Embryonic facial prominence (tissue), 1 donor: ENCODE data around the gene CD247.

Source experiments
- DNase-seq: peaks from one replicate; pipeline ENCODE4 v3.0.0-alpha.2; 2016; ENCODE audit errors: extremely low spot score

The CD247 gene

DNA sequence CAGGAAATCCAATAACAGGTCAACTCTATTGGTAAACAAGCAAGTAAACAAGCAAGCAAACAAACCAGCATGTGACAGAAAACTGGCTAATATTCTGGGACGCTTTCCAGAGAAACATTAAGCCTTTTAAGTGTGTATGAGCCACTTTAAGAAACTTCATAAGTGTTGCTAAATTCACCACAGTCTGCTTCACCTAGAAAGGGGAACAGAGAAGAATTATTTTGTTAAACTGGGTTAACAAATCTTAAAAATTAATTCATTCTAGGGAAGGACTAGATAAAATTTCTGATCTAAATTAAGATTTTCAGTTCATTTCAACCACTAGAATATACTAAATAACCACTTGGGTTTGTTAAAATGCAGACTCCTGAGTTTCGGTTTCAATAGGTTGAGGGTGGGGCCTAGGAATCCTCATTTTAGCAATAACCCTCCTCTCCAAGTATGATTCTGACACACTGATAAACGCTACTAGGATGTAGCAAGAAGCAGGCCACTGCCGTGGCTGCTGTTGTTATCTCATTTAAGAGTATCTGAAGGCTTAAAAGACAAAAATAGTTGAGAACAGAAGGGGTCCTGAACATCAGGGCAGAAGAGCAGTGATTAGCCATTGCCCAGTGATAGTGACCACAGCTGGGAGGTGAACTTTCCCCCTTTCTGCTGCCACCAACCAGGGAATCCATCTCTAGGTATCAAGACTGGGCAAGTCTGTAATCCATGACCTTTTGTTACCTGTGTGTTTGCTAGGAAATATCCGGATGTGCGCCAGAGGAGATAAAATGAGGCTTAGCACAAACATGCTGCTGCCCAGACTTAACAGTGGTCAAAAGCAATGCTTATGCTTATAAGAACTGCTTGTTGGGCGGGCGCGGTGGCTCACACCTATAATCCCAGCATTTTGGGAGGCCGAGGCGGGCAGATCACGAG is 24.0 kb upstream of the CD247 start:
- no peak for DNase-seq

DNA sequence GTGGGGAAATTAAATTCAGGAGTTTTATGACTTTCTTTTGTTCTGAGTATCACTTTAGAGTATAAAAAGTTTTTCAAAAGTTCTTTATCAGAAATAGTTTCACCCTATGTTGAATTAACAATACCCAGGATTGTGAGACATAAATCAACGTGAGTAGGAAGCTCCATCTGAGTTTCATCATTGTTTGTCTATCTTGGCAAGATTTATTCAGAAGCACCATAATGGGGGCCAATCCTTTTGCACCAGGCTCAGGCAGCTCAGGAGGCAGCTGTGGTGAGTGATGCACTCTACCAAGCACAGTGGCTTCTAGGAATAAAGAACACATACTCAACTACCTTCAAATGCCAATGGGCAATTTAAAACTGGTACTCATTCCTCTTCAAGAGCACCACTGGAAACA is 23.3 kb upstream of the CD247 start:
- no peak for DNase-seq

DNA sequence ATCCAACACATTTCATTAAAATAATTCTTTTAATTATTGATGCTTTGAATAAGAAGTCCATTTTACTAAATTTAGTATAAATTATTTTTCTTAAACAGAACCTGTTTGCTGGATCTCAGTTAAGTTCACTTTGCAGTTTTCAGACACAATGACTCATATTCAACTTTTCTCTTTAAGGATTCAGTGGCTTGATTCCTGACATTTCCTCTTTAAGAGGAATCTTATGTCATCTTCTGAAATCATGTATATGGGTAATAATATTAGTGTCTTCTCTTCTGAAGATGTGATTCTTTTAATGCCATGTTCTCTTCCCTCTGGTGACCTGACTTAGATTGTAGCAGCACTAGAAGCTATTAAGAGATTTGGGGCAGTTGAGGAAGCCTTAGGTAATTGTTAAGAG is 22.7 kb upstream of the CD247 start:
- DNase-seq = no peak

DNA sequence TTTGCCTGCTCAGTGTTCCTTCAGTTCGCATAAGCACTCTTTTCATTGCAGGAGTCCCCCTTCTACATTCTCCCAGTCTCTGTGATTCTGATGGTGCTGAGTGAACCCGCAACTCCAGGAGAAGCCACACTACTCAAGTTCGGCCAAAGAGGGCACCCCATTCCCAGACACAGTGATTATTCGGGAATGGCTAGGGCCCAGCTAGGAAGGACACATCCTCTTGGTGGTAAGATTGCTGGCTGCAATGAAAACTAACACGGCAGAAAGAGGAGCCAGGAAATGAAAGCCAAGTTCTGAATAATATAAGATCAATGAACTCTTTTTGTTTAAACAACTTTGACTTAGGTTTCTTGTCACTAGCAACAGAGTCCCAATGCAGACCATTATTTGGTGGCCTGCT is 20.3 kb upstream of the CD247 start:
- no peak for DNase-seq

DNA sequence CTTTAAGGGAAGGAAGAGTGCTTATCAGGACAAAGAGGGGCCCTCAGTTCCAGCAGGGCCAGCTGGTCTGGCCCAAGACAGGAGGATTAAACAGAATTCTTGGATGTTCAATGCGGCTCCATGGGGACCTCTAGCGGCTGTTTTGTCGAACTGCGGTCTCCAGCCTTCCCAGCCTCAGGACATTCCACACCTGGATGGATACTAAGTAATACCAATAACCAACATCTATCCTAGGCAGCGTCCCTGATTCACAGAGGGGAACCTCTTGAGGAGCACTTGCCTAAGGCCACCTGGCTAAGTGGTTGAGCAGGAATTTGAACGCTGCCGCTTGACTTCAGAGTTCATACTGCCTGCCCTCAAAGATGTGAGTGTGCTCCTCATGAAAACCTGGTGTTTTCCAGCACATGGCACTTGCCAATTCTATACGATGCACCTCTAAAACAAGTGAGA is 15.5 kb upstream of the CD247 start:
- peak; percentile 54 for DNase-seq

DNA sequence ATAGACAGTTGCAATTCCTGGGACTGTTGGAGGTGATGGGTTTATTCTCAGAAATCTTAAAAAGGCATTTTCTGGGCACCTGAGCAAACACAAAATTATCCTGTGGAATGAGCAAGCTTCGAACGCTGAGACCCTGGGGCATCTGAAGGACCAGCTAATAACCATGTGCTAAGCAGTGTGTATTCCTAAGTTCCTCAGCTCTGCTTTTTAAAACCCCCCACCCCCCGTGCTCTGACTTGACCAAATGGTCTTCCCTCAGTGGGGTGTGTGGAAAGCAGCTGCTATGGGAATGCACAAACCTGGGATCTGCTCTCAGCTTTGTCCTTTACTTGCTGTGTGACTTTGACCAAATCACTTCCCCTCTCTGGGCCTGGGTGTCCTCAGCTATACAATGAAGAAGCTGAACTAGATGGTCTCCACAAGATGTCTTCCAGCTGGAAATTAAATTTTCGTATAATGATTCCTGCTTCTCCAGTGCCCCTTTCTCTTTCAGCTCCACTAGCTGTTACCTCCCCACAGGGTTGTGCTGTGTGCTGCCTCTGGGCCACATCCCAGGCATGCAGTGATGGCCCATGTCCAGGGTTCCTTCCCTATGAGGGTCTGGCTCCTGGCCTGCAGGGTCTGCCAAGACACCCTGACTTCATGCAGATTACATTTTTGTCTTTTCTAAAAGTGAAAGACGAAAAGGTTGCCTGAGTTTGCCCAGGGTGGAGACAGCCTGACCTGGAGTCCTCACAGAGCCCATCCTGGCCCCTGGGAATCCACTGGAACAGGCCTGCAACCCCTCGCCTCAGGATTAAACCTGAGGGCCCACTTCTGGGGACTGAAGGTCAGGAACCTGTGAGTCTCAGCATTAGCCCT is 14.9 kb upstream of the CD247 start:
- no peak for DNase-seq

DNA sequence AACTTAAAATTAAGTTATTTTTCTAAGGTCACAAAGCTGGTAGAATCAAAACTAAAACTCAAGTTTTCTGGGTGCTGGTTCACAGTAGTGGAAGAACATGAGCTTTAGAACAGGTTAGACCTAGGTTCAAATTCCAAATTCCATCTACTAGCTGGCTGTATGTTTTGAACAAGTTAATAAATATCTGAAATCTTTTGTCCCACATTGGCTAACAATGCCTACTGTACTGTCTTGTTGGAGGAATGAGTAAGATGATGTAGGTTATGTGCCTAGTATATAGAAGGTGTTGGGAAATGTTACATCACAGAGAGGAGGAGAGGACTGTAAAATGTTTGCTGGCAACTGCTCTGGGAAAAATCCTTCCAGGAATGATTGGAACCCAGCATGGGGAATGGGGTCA is 14.0 kb upstream of the CD247 start:
- DNase-seq = no peak

DNA sequence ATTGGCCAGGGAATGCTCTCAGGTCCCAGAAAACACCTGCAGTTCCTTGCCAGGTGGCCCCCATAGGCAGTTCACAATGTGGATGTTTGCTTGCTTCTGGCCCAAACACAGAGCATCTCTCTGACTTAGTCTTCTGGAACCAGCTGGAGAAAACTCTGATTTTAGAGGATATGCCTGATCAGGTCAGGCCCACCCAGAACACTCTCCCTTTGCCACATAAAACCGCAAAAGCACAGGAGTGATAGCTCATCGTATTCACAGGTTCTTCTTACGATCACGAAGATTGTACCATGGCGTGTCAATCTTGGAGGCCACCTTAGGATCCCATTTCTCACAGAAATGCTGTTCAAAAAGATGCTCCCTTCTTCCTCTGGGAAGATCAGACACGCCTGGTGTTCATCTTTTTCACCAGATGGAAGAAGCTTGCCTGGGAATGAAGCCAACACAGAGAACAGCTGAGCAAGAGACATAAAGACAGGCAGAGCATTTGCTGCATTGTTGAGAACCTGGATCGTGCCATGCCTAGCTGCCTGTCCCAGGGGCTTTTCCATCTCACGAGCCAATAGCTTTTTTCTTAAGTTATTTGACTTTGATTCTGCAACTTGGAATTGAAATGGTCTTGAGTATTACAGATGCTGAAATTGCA is 11.6 kb upstream of the CD247 start:
- DNase-seq = no peak

DNA sequence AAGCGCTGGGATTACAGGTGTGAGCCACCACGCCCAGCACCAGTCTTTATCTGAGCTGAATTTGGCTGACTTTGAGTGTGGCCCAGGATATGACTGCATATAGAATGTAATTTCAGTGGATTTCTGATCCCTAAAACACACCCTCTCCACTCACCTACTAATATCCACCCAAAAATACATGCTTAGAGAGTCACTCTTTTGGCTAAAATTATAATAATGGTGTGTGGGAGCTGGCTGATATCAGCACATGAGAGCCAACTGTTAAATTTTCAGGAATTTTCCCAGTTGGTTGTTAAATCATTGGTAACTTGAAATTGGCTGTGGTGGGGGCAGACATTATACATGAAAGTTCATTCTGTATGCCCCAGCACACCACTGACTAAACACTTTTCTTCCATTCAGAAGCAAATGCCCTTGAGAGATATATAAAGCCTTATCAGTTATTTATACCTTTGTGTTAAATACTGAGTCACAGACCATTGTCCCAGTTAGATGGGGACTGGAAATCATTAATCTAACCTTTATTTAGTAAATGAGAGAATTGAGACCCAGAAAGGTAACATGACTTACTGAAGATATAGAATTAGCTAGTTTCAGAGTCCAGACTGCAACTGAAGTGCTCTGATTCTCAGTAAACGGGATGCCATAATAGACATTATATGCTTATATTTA is 9.9 kb upstream of the CD247 start:
- DNase-seq = no peak

DNA sequence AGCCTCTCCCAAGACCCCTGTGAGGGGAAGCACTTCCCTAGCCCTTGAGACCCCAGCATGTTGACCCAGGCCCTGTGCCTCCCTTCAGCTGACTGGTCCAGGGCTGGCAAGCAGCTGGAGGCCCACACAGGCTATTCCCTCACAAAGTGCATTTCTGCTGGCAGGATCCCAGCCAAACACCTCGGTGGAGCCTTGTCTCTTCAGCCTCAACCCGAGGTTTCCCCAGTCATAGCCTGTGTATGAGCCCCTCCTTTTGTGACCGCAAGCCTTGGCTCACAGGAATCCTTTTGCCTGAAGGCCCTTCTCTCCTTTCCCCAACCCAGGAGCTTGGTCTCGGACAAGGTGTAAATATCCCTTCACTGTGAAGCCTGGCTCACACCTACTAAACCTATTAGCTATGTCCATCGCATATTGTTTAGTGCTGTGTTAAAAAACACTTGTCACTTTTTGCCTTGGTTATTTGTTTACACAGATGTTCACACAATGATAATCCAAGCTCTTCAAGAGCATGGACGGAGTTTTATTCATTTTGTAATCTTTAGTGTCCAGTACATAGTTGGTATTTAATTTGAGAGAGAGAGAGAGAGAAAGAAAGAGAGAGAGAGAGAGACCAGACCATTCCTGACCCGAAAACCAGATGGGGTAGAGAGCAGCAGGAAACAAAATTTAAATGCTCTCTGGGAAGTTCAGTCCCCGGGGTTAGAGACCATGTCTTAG is 8.5 kb upstream of the CD247 start:
- no peak for DNase-seq

DNA sequence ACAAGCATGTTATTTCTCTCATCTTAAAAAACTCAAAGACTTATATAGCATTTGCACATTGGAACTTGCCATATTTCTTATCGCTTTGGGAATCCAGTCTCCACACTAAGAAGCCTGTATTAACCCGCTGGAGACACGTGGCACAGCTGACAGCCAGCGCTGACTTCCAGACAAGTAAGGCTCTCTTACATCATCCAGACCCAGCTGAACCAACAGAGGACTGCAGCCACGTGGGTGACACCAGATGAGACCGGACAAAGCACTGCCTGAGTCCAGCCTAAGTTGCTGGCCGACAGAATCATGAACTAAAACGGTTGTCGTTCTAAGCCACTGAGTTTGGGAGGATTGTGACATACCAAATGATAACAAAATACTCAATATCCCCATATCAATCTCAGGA is 6.3 kb upstream of the CD247 start:
- DNase-seq = no peak

DNA sequence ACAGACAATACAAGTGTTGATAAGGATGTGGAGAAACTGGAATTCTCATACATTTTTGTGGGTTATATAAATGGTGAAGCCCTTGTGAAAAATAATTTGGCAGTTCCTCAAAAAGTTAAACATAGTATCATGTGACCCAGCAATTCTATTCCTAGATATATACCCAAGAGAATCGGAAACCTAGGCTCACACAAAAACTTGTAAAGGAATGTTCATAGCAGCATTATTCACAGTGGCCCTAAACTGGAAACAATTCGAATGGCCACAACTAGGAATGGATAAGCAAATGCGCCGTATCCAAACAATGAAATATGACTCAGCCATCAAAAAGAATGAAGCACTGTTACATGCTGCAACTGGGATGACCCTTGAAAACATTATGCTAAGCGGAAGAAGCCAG is 3.9 kb upstream of the CD247 start:
- DNase-seq = no peak

DNA sequence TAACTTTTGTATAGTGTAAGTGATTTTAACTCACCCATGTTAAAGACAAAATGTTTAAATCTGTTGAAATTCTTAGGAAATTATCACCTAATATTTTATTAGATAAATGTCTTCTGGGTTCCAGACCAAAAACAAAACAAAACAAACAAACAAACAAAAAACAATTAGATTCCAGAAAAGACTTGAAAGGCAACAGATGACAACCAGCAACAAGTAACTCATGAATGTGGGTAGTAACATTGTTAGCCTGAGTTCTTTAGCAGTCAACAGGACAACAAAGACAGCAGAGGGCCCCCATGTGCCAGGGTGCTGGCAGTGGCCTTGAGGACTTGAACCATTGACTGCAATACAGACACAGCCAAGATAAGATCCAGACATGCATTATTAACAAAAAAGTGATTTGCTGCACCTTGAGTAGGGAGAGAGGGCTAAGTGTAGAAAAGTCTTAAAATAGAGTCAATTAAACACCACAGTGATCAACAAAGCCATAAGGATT is 2.4 kb upstream of the CD247 start:
- DNase-seq = no peak

DNA sequence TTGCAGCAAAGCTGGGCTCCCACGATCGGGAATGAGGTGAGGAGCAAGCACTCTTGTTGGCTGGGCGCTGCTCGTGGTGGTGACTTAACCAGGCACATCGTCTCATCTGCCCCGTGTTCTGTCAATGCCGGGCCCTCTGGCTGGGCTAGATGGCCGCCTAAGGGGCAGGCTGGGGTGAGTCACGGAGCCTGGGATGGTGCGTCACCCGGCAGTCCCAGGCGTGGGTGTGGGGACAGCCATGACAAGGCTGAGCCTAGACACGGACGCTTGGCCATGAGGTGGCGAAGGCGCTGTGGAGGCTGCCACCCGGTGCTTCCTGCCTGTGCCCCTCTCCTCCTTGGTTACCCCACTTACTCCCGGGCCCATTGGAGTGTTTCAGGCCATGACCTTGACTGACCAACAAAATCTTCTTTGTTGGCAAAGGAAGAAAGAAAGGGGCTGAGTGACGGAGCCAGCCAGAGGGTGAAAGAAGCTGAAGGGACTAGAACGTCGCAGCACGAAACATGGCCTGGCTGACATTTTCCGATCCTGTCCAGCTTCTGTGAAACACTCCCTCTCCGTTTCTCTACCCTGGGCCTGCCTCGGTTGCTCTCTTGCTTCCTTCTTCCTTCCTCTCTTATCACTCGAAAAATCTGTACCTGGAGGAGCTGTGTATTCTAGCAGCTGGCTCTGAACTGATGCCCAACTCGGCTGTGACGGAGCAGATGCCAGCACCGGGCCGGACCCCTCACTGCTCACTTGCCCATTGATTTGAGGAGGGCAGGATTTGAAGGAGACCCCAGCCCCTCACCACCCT is 596 bp downstream of the CD247 start:
- DNase-seq = no peak

DNA sequence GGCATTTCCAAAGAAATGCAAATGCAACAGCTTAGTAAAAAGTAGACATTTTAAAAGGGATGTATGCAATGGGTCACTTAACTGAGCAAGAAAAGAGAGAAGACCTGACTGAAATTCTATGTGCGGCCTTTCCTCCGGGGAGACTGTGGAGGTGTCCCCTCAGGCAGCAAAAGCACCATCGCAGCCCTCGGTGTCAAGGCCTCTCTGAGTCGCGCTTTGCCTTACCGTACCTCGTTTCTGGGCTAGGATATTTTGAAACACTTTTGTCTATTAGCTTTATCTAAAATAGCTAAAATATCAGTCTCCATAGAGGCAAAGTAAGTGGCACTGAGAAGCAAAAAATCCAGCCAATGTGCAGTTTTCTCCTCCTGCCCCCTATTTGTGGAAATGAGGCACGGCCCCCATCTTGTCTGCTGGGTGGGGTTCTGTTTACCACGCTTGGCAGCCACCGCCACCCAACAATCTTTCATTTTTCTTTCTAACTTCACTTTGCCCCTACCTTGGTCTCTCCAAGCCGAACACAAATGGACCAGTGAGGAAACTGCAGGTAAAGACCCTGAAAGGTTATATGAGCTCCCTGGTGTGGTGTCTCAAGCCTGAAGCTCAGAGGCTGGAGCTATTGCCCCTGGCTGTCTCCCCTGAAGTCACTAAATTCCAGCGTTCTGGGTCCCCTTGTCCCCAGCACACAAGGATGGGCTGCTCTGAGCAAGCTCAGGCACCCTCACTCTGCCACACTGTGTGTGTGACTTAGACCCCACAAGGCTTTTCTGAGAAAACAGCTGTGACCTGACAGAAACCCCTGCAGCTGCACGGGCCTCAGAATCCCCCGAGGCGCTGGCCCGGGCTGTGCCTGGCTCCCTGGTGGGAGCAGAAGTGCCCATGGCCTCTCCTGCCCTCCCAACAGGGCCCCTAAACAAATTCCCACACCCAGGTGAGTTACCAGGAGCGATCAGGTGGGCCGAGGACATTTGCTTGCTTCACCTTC is 1.6 kb downstream of the CD247 start:
- DNase-seq = no peak

DNA sequence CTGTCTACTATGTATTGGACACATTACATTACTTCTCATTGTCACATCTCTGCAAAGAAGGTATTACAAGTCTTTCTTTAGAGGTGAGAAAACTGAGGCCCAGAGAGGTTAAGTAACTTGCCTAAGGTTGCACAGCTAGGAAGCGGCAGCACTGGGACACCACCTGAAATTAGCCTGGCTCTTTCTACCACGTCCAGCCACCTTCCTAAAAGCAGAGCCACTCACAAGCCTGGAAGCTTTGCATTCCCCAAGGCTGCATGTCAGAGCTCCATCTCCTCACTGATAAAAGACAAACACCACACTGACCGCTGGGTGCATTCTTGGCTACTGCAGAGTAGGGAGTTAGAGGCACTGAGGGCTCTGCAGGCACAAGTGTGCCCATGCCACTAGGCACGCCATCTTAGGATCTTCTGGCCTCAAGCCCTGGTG is 2.4 kb downstream of the CD247 start:
- no peak for DNase-seq

DNA sequence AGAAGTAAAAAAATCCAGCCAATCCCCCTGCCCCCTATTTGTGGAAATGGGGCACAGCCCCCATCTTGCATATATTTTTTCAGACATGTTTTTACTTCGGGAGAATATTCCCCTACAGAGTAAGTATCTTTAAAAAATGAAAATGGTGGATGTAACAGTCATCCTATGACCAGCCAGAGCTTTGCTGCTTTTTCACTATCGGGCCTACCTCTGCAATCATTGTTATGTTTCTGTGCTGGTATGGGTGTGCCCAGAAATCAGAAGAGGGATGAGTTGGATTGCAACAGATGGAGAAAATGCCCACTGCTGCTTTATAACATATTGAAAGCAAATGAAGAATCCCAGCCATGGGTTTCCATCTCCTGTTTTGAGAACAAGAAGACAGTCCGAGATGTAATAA is 2.9 kb downstream of the CD247 start:
- DNase-seq = no peak

DNA sequence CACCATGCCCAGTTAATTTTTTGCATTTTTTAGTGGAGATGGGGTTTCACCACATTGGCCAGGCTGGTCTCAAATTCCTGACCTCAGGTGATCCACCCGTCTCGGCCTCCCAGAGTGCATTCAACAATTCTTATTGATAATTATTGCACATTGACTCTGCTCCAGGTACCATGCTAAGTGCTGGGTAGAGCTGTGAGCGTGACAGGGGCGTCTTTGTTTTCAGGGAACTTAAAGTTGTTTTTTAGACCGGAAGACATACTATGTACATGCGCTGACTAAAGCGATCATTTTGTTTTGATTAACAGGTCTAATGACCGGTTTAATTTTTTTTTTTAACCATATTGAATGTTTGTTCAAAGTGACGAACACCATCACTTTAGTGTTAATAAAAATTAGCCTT is 4.0 kb downstream of the CD247 start:
- DNase-seq = no peak
